Fibroblast of lung (primary cell): Measurements from ENCODE around the gene MYEOV. TPM values are rescaled to one million over a fixed set of nuclear protein-coding genes. Genes with fewer than 3 reads are reported as not detected.

Experiments used
- DNase-seq, 2 donors: peaks; one replicate each; pipeline versions ENCODE4 v3.0.0 to v3.0.0-alpha.2; 2010; ENCODE audit warnings: low read depth in 2 of 2
- H2AFZ ChIP-seq: 2 replicates; pipeline ENCODE4 v1.5.1; 2012; ENCODE audit warnings: low read length, control low read depth, inconsistent platforms
- H3K27ac ChIP-seq: 2 replicates; pipeline ENCODE4 v1.5.1; 2011; ENCODE audit warnings: low read length, control low read depth; ENCODE audit not compliant: insufficient read depth
- H3K27me3 ChIP-seq: 2 replicates; pipeline ENCODE4 v1.5.1; 2011; ENCODE audit warnings: mild to moderate bottlenecking, low read length; ENCODE audit not compliant: control insufficient read depth, insufficient read depth
- H3K36me3 ChIP-seq: 2 replicates; pipeline ENCODE4 v1.5.1; 2011; ENCODE audit warnings: low read length; ENCODE audit not compliant: control insufficient read depth, insufficient read depth
- H3K4me1 ChIP-seq: 2 replicates; pipeline ENCODE4 v1.5.1; 2011; ENCODE audit warnings: low read length; ENCODE audit not compliant: control insufficient read depth, insufficient read depth; ENCODE audit errors: extremely low read depth
- H3K4me2 ChIP-seq: 2 replicates; pipeline ENCODE4 v1.5.1; 2011; ENCODE audit warnings: low read length, control low read depth; ENCODE audit not compliant: insufficient read depth; ENCODE audit errors: extremely low read depth
- H3K4me3 ChIP-seq, 4 experiments: fragments of 200-600 bp in 1 of 4; sonication (generic) in 1 of 4; replicated peaks in 1 of 4; 2 replicates each; pipeline ENCODE4 v1.5.1; 2011 to 2016; ENCODE audit warnings: low read length in 4 of 4, low read depth in 3 of 4, mild to moderate bottlenecking in 3 of 4, control low read depth in 2 of 4, inconsistent platforms in 1 of 4, mixed read lengths in 1 of 4; ENCODE audit not compliant: insufficient read depth in 1 of 4; ENCODE audit errors: control extremely low read depth in 1 of 4
- H3K79me2 ChIP-seq: 2 replicates; pipeline ENCODE4 v1.5.1; 2012; ENCODE audit warnings: mild to moderate bottlenecking, low read length, inconsistent platforms; ENCODE audit not compliant: control insufficient read depth, insufficient read depth
- H3K9ac ChIP-seq: 2 replicates; pipeline ENCODE4 v1.5.1; 2011; ENCODE audit warnings: mild to moderate bottlenecking, low read length, control low read depth; ENCODE audit not compliant: insufficient read depth
- H3K9me3 ChIP-seq: 2 replicates; pipeline ENCODE4 v1.5.1; 2012; ENCODE audit warnings: low read depth, low read length; ENCODE audit not compliant: control insufficient read depth, insufficient read depth
- H4K20me1 ChIP-seq: 2 replicates; pipeline ENCODE4 v1.5.1; 2011; ENCODE audit warnings: low read length; ENCODE audit not compliant: control insufficient read depth, insufficient read depth; ENCODE audit errors: extremely low read depth
- EZH2 ChIP-seq: IDR thresholded peaks from 2 replicates; pipeline ENCODE4 v1.5.1; 2012; ENCODE audit warnings: low read length, control low read depth, mild to moderate bottlenecking; ENCODE audit errors: missing control alignments
- polyA plus RNA-seq, 2 donors: library from polyadenylated mRNA; depleted of rRNA in 1 of 2; stranded (reverse) in 1 of 2; unstranded in 1 of 2; fragments of >200 nt; gene quantifications; 2 replicates each; pipeline ENCODE4 v1.2.1, GENCODE V29; 2011 to 2012; ENCODE audit warnings: missing spikeins in 1 of 2
- total RNA-seq: library from RNA; depleted of rRNA; stranded (reverse); fragments of >200 nt; gene quantifications from 2 replicates; pipeline ENCODE4 v1.2.1, GENCODE V29; 2014
- TF ChIP-seq, protein P1 (sequence below), 2 donors: IDR thresholded peaks in 1 of 2; conservative IDR thresholded peaks in 1 of 2; 1 replicate in 1 of 2; 2 replicates in 1 of 2; pipeline ENCODE4 v1.5.1; 2011 to 2012; ENCODE audit warnings: low read length in 2 of 2, control low read depth in 1 of 2, inconsistent platforms in 1 of 2, low read depth in 1 of 2, mild to moderate bottlenecking in 1 of 2

The MYEOV gene
- total and polyA plus RNA-seq, 2 donors (not counting 1 experiment from before 2014, with no cell fraction given): 1.2 to 7.3 TPM

DNA sequence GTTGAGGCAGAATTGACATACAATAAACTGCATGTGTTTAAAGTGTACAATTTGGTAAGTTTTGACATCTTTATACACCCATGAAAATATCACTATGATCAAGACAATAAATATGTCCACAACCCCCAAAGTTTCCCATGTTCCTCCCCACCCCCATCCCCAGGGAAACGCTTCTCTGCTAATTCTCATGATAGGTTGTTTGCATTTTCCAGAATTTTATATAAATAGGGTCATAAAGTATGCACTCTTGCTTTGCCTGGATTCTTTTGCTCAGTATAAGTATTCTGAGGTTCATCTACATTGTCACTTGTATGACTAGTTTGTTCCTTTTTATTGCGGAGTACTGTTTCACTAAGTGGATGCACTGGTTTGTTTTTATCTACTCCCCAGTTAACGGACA lies 35.6 kb downstream of the MYEOV start:
- no peaks in the 10 kb centered on the region for H4K20me1 ChIP-seq
- no peak for TF ChIP-seq EZH2
- TF ChIP-seq, protein P1, sequence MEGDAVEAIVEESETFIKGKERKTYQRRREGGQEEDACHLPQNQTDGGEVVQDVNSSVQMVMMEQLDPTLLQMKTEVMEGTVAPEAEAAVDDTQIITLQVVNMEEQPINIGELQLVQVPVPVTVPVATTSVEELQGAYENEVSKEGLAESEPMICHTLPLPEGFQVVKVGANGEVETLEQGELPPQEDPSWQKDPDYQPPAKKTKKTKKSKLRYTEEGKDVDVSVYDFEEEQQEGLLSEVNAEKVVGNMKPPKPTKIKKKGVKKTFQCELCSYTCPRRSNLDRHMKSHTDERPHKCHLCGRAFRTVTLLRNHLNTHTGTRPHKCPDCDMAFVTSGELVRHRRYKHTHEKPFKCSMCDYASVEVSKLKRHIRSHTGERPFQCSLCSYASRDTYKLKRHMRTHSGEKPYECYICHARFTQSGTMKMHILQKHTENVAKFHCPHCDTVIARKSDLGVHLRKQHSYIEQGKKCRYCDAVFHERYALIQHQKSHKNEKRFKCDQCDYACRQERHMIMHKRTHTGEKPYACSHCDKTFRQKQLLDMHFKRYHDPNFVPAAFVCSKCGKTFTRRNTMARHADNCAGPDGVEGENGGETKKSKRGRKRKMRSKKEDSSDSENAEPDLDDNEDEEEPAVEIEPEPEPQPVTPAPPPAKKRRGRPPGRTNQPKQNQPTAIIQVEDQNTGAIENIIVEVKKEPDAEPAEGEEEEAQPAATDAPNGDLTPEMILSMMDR (conservative IDR thresholded peaks at IDR 0.05 in 1 of 2, IDR thresholded peaks at IDR 0.05 in 1 of 2; ENCODE audit: low read depth in 1 of 2, low read length in 2 of 2): no peak
- peaks cover 6% of the 10 kb centered on the region for H3K79me2 ChIP-seq
- no peaks in the 10 kb centered on the region for H3K4me1 ChIP-seq
- no peak overlapping the region for H3K27ac ChIP-seq
- H3K9me3 ChIP-seq: no peaks in the 10 kb centered on the region
- DNase-seq: no peak
- no peak overlapping the region for H3K4me2 ChIP-seq
- H3K36me3 ChIP-seq: no peaks in the 10 kb centered on the region
- H3K4me3 ChIP-seq: no peak overlapping the region
- H2AFZ ChIP-seq: no peak overlapping the region
- H3K9ac ChIP-seq: no peak overlapping the region
- no peaks in the 10 kb centered on the region for H3K27me3 ChIP-seq

DNA sequence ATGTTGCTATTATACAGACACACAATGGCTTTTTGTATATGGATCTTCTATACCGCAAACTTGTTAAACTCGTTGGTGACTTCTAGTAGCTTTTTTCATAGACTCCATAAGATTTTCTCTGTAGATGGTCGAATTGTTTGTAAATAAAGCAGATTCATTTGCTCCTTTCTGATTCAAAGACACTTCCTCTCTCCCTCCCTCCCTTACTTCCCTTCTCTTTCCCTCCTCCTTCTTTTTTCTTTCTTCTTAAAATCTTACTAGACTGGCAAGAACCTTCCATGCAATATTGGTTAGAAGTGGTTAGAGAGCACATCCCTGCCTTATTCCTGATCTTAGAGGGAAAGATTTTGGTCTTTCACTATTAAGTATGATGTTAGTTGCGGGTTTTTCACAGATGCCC lies 36.4 kb downstream of the MYEOV start:
- Histone ChIP-seq H3K4me3 (no peak overlapping the region), H2AFZ (no peak overlapping the region)
- TF ChIP-seq, protein P1 (conservative IDR thresholded peaks at IDR 0.05 in 1 of 2, IDR thresholded peaks at IDR 0.05 in 1 of 2; ENCODE audit: low read depth in 1 of 2, low read length in 2 of 2): no peak
- TF ChIP-seq EZH2: no peak

DNA sequence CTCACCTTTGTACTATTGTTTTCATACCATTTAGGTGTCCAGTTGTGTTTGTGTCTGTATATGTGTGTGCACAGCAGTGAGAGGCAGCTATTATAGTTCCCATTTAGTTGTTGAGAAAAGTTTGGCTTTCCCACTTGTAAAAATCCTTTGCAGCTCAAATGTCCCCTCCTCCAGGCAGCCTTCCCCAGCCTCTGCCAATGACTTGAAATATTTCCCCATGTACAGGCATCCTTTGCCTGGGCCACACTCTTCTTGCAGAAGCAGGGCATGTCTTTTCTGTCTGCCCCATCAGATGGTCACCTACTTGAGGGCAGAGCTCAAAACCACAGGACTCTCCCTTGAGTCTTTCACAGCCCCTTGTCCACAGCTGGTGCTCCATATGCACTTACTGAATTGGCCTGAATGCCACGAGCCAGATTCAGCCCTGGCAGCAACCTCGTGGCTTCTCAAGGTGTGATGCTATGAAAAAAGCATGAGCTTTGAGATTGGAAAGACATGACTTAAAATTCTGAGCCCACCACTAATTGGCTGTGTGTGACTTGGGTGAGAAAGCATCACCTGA lies 39.3 kb downstream of the MYEOV start:
- no peak overlapping the region for H3K4me3 ChIP-seq
- no peak overlapping the region for H3K9ac ChIP-seq
- no peaks in the 10 kb centered on the region for H4K20me1 ChIP-seq
- TF ChIP-seq, protein P1 (conservative IDR thresholded peaks at IDR 0.05 in 1 of 2, IDR thresholded peaks at IDR 0.05 in 1 of 2; ENCODE audit: low read depth in 1 of 2, low read length in 2 of 2): no peak
- TF ChIP-seq EZH2: no peak
- H3K27me3 ChIP-seq: no peaks in the 10 kb centered on the region
- H3K4me1 ChIP-seq: peaks cover 5% of the 10 kb centered on the region
- H3K4me2 ChIP-seq: no peak overlapping the region
- no peak for DNase-seq
- H3K79me2 ChIP-seq: no peaks in the 10 kb centered on the region
- H2AFZ ChIP-seq: no peak overlapping the region
- H3K27ac ChIP-seq: no peak overlapping the region
- H3K36me3 ChIP-seq: no peaks in the 10 kb centered on the region
- H3K9me3 ChIP-seq: no peaks in the 10 kb centered on the region

More for the DNA sequence above, 36.4 kb downstream of the MYEOV start:
- Histone ChIP-seq H3K36me3 (no peaks in the 10 kb centered on the region), H3K4me2 (no peak overlapping the region), H4K20me1 (no peaks in the 10 kb centered on the region), H3K27me3 (no peaks in the 10 kb centered on the region), H3K9me3 (no peaks in the 10 kb centered on the region), H3K27ac (no peak overlapping the region), H3K9ac (no peak overlapping the region), H3K4me1 (no peaks in the 10 kb centered on the region), H3K79me2 (no peaks in the 10 kb centered on the region)
- DNase-seq: no peak
